D721Med (cell line): Measurements from ENCODE around the gene SOS1.

Experiments used
- DNase-seq: peaks from one replicate; pipeline ENCODE4 v3.0.0; 2011; ENCODE audit warnings: low spot score; ENCODE audit not compliant: insufficient read length
- FAIRE-seq: peaks from 2 replicates; lab custom pipeline; 2011; peaks lifted over from hg19 to GRCh38; lab: Jason Lieb, UNC
- TF ChIP-seq, protein P1 (sequence below): IDR thresholded peaks from 2 replicates; pipeline ENCODE4 v1.5.1; 2012; ENCODE audit warnings: mild to moderate bottlenecking, control low read depth; ENCODE audit not compliant: insufficient read depth; ENCODE audit errors: missing control alignments

SOS1 gene

DNA sequence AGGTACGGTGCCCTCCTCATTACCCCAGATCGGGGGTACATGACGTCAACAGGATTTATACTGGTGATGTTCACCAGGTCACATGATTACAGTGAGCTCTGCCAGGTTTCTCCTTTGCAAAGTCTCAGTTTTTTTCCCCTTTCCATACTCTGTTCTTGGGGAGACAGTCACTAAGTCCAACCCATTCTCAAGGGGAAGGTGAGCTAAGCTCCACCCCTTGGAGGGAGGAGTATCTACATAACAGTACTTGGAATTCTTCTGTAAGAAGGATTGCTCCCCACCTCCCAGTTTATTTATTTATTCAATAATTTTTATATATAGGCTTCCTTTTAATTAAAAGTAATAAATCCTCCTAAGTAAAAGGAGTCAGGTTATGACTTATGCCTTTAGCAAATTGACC lies 34.1 kb upstream of the SOS1 start:
- no peak for FAIRE-seq
- TF ChIP-seq, protein P1, sequence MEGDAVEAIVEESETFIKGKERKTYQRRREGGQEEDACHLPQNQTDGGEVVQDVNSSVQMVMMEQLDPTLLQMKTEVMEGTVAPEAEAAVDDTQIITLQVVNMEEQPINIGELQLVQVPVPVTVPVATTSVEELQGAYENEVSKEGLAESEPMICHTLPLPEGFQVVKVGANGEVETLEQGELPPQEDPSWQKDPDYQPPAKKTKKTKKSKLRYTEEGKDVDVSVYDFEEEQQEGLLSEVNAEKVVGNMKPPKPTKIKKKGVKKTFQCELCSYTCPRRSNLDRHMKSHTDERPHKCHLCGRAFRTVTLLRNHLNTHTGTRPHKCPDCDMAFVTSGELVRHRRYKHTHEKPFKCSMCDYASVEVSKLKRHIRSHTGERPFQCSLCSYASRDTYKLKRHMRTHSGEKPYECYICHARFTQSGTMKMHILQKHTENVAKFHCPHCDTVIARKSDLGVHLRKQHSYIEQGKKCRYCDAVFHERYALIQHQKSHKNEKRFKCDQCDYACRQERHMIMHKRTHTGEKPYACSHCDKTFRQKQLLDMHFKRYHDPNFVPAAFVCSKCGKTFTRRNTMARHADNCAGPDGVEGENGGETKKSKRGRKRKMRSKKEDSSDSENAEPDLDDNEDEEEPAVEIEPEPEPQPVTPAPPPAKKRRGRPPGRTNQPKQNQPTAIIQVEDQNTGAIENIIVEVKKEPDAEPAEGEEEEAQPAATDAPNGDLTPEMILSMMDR = no peak
- no peak for DNase-seq

DNA sequence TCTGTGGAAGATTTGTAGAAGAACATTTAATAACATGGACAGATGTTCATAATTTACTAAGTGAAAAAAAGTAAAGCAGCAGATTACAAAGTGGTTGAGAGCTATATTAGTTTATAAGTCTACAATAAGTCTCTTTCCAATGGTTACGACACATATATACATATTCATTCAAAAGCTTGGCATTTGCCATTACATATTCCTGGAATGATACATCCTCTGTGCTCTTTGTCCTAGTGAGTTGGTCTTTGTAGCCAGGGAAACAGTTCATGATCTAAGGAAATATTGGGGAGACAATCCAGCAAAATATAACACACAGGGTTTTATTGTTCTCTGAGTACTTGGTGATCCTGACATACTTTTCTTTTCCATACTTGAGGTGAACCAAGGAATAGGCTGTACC lies 32.5 kb upstream of the SOS1 start:
- DNase-seq (no peak), FAIRE-seq (no peak)
- TF ChIP-seq, protein P1 = no peak

DNA sequence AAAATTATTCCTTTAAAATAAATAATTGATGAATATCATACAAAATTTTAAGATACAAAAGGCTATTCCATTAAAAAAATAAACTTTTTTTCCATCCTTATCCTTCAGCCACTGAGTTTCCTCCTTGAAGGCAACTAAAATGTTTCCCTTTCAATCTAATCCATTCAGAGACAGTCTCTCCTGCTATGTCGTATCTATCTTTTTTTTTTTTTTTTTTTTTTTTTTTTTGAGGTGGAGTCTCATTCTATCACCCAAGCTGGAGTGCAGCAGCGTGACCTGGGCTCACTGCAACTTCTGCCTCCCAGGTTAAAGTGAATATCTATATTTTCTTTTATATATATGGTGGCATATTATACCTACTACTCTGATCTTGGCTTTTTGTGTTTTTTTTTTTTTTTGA lies 31.7 kb upstream of the SOS1 start:
- TF ChIP-seq, protein P1 = no peak
- DNase-seq = no peak
- no peak for FAIRE-seq

DNA sequence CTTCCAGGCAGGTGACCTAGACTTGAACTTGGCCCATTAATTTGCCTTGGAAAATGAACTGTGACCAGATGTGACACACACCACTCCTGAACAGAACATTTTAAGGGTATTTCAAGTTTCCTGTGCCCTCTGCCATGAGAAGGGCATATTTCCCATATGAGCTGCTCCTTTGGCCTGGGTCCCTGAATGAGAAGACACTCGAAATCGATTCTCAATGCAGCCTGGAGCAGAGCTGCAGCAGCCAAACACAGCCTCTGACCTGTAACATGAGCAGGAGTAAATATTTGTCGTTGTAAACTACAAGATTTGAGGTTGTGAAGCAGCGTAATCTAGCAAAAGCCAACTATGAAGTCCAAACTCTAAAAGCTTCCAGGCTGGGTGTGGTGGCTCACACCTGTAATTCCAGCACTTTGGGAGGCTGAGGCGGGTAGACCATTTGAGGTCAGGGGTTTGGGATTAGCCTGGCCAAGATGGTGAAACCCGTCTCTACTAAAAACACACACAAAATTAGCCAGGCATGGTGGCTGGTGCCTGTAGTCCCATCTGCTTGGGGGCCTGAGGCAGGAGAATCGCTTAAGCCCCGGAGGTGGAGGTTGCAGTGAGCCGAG lies 30.1 kb upstream of the SOS1 start:
- TF ChIP-seq, protein P1 = no peak
- DNase-seq (no peak), FAIRE-seq (no peak)

DNA sequence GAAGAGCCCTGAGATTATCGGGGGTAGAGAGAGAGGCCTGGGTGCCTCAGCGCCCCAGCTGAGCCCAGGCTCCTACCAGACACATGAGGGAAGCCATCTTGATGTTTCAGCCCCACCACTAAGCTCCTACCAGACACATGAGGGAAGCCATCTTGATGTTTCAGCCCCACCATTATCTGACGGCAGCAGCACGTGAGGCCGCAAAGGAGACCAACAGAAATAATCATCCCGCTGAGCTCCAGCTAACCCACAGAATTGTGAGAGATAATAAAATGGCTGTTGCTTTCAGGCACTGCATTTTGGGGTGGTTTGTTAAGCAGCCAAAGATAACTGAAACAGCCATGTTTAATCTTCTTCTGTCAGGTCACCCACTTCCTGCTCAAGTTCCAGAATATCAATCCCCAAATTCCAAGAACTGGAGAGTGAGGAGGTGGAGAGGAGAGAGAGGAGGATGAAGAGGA lies 29.3 kb upstream of the SOS1 start:
- FAIRE-seq (no peak), DNase-seq (no peak)
- TF ChIP-seq, protein P1 = no peak

DNA sequence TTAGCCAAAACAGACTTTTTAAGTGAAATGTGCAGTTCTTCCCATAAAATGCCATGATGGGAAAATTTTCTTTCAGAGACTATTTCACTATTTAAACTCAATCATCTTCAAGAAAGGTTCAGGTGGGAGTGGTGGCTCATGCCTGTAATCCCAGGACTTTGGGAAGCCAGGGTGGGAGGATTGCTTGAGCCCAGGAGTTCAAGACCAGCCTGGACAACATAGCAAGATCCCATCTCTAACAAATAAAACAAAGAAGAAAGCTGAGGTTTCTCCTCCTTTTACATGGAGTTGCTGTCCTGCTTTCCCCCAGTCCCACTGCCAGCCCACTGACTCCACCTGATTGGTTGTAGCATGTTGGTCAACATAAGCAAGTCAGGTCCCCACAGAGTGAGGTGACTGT lies 25.8 kb upstream of the SOS1 start:
- FAIRE-seq = no peak
- DNase-seq = no peak
- TF ChIP-seq, protein P1 = no peak

DNA sequence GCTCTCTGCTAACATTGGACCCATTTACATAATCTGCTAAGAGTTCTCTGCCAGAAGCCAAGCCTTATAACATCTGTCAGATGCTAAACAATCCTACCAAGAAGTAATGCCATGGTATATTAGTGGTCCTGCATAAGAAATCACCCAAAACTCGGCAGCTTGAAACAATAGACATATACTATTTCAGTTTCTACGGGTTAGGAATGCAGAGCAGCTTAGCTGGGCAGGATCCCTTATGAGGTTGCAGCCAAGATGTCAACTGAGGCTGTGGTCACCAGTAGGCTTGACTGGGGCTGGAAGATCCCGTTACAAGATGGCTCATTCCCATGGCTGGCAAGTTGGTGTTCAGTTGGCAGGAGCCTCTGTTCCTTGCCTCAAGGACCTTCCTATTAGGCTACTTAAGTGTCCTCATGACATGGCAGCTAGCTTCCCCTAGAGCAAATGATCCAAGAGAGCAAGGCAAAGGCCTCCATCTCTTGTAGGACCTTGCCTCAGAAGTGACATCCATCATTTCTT lies 25.1 kb upstream of the SOS1 start:
- DNase-seq (no peak), FAIRE-seq (no peak)
- TF ChIP-seq, protein P1 = no peak
